HG03095 (cell line): ENCODE results near the gene DHPS.

Experiments
- ATAC-seq: cut with Tn5 transposase; IDR thresholded peaks from one replicate; pipeline ENCODE4 v1.9.1; 2021; ENCODE audit warnings: moderate library complexity; ENCODE audit not compliant: unreplicated experiment

Gene DHPS

DNA sequence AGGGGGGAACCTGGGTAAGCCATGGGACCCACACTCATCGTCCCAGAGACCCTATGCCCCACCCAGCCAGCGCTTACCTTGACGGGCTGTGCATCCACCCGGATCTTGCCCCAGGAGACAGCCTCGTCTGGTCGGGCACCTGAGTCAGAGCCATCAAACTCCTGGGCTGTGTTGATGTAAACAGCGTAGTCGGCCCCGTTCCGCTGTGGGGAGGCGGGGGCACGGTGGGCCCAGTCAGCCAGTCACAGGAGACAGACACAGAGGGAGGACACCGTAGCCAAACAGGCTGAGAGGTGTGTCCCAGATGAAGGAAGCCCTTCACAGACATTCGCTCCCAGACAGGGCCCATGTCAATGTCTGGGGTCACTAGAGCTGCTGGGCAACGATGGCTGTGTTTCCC, 5.7 kb downstream of the DHPS start:
- ATAC-seq, result no peak

- no peak for ATAC-seq
Measured at GRCh38 chr19:12675399-12675798, 6.3 kb downstream of the DHPS start.

- no peak for ATAC-seq
Measured at GRCh38 chr19:12672744-12673143, 8.9 kb downstream of the DHPS start.

DNA sequence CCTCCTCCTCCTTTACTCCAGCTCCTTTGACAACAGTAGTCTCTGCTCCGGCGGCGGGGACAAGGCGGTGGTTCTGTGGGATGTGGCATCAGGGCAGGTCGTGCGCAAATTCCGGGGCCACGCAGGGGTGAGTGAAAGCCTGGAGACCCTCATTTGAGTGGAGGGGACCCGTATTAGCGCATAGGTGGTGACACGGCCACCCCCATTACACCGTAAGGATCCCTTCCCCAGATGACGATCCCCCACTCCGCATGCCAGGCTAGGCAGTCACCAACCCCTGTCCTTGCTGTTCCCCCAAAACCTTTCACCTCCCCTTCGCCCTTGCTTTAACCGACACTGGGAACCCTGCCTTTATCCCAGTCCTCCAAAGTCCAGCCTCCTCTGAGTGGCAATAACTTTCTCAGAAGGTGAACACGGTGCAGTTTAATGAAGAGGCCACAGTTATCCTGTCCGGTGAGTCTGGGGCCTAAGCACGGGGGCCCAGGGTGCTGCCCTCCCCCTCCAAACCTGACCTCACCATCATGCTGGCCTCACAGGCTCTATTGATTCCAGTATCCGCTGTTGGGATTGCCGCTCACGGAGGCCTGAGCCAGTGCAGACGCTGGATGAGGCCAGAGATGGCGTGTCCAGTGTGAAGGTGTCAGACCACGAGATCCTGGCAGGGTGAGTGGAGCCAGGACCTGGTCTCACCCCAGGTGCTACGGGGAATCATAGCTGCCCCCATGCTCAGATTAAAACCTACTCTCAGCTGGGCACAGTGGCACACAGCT, 11.3 kb downstream of the DHPS start:
- no peak for ATAC-seq

DNA sequence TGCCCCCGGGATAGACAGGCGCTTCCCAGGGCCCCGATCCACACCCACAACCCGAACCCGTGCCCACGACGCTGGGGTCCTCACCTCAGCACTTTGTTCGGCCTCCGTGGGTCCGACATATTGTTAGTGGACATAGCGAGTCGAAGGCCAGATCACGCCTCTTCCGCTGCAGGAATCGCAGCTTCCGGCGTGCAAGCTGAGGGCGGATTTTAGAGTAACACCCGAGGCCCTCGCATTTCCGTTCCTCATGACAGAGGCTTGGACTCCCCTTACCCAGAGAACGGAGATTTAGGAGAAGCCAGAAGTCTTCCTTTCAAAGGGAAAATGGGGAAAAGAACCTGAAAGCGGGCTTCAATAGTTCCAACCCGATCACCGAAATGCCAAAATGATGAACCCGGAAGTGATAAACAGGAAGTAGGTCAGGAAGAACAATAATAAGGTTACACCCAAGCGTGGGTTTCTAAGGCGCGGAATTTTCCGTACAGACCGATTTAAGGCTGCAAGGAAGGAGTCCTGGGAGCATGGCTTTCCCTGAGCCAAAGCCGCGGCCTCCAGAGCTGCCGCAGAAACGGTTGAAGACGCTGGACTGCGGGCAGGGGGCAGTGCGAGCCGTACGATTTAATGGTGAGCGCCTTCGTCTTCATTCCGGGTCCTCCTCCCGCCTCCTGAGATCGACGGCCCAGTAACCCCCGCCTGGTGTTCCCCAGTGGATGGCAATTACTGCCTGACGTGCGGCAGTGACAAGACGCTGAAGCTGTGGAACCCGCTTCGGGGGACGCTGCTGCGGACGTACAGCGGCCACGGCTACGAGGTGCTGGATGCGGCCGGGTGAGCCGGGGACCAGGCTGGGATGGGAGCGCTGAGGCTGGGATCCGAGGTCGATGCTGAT, 12.2 kb downstream of the DHPS start:
- ATAC-seq, result no peak

DNA sequence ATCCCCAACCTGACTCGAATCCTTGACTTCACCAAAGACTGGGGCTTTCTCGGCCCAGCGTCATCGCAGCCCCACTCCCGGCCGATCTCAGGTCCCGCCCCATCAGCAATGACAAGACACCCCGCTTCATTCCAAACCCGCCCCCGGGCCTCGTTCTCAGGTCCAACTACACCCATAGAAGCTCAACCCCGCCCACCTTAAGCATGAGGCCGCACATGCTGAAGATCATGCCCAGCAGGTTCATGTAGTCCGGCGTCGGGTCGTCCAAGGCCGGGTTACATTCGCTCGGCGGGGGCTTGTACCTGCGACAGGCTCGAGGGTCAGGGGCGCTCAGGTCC, 12.8 kb downstream of the DHPS start:
- no peak for ATAC-seq

GRCh38 chr19:12668346-12668745, 13.3 kb downstream of the DHPS start:
- no peak for ATAC-seq

- ATAC-seq, result no peak
Measured at GRCh38 chr19:12667731-12668302, 13.9 kb downstream of the DHPS start.

DNA sequence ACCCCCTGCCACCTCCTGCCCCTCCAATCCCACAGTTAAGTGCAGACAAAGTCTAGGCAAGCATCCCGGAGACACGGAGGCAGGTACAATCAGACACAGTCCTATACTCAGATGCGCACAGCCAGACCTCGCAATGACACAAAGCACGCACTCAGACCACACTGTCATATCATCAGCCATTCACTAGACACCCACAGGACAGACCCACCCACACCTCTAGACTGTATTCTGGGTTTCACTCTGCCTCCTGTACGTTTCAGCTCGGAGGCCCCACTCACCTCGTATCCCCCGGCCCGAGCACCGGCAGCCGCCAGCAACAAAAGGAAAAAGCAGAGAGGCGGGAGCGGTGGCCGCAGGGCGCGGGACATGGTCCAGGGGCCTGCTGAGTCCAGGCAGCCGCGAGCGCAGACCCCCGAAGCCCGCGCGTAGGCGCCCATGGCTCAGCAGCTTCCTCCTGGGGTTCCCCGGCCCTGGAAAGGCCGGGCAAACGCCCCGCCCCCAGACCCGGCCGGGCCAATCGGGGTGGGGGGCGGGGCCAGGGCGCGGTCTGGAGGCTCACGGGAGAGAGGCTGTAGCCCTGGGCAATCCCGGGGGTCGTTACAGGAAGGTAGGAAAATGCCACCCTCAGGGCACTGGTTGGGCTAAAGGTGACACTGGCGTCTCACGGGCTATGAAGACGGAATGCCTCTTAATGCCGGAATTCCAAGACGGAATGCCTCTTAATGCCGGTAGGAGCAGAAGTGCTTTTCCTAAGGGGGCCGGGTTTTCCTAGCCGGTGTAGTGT, 15.2 kb downstream of the DHPS start, which contains the start of the genes MAN2B1 and WDR83:
Gene MAN2B1 (minus strand): TSS at position 478 of the 784 bp plus-strand sequence. CDS start 41 bp downstream, at position 437.
Gene WDR83 (plus strand): TSS at position 543 of the 784 bp plus-strand sequence. CDS start 2,984 bp downstream, outside the sequence.
- peak; percentile 42 for ATAC-seq

DNA sequence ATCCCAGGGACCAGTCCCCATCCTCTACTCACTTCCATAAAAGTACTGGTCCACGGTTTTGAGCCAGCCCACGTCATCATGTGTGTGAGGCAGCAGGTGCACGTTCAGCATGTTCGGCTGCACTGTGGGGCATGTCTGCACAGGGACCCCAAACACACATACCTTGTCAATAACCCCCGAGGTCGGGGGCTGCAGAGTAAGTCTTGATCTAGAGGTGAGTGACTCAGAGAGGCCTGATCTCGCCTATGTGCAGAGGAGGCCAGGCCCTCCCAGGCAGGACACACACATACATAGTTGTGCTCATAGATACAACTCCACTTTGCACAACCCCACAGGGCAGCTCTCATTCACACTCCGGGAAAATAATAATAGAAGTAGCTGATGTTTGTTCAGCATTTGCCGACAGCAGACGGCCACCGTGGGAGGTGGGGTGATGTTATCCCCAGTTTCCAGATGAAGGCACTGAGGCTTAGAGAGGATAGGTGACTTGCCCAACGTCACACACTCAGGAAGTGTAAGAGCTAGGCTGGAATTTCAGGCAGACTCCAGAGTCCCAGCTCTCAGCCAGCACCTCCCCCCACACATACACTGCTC, 15.9 kb downstream of the DHPS start:
- ATAC-seq, result no peak

- no peak for ATAC-seq
Measured at GRCh38 chr19:12665281-12665573, 16.5 kb downstream of the DHPS start.

DNA sequence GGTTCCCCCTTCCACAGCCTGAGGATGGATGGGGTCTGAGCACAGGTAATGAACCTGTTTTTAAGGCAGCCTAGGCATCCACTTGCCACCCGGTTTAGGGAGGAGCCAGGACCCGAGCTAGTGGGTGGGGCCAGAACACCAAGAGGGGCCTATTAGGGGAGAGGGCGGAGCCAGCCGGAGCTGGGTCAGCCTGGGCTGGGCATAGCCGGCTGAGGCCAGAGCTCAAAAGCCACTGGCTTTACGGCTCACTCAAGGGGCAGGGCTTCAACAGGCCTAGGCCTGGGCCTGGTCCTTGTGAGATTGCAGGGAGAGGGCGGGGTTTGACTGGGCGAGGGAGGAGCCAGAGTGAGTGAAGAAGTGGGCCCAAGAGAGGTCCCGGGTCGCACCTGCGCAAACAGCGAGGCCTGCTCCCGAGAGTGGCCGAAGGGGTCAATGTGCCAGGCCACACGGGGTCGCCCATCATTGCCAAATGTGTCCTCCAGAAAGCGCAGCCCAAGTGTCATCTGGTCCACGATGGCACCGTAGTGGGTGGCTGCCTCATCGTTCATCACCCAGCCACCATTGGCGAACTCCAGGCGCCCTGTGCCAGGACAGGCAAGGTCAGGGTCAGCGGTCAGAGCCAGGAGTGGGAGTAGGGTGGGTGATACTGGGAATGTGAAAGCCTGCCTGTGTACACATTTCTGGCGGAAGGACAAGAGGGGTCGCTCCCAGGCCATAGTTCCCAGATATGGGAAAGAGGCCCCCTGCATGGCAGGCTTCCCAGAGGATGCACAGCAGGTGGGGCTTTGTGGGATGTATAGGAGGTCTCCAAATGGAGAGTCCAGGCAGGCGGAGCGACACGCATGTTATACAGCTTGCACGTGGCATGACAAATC, 17.0 kb downstream of the DHPS start:
- no peak for ATAC-seq

GRCh38 chr19:12660980-12661379, 20.7 kb downstream of the DHPS start:
- ATAC-seq, result no peak

- no peak for ATAC-seq
Measured at GRCh38 chr19:12657966-12658365, 23.7 kb downstream of the DHPS start.

DNA sequence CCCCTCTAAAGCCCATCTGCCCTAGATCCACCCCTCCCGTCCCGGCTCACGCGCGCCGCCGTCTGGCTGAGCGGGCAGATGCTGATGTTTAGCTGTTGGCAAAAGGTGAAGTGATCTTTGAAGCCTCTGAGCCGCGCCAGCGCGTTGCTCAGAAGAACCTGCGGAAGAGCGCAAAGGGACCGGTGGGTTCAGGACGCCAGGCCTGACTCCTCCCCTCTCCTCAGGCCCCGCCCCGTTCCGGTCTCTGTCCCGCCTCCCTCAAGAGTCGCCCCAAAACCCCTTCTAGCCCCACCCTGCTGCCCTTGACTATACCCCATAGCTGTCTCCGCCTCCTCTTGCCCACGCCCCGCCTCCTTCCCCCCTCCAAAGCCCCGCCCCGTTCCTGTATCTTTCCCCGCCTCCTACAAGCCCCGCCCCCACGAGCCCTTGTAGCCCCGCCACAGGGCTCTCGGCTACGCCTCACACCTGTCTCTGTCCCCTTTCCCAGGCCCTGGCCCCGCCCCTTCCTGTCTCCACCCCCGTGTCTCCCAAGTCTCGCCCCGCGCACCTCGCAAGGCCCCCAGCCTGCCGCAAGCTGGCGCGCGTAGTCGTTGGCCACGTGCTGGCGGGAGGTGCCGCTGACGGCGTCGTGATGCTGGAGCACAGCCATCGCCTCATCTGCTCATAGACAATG, 24.6 kb downstream of the DHPS start:
- no peak for ATAC-seq

DNA sequence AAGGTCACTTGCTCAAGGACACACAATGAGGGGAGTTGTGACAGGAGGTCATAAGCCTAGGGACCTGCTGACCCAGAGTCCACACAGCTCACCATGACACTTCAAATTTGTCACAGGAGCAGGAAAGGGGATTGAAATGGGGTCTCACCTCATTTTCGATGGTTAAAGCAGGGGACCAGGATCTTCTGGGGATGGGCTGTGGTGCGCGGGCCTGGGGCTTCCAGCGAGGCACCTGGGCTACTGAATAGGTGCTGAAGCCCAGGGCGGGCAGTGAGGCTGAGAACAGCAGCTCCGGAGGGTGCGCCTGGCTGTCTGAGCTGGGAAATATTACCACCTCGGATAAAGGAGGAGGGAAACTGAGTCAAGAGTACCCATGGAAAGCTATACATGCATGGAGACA, 26.1 kb downstream of the DHPS start:
- ATAC-seq, result no peak

DNA sequence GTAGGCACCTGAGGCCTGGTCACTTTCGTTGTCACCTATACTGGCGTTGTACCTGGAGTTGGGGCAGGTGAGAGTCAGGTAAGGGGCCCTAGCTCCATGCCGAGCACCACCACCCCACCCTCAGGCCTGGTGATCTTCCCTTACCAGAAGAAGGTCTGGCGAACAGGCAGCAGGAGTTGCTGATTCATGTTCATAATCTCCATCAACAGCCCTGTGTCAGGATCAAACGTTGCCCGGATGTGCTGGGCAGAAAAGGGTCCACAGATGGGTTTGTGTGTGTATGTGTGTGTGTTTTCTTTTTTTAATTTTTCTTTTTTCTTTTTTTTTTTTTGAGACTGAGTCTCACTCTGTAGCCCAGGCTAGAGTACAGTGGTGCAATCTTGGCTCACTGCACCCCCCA, 29.5 kb downstream of the DHPS start:
- ATAC-seq, result no peak

- ATAC-seq, result no peak
Measured at GRCh38 chr19:12649941-12650340, 31.7 kb downstream of the DHPS start.

DNA sequence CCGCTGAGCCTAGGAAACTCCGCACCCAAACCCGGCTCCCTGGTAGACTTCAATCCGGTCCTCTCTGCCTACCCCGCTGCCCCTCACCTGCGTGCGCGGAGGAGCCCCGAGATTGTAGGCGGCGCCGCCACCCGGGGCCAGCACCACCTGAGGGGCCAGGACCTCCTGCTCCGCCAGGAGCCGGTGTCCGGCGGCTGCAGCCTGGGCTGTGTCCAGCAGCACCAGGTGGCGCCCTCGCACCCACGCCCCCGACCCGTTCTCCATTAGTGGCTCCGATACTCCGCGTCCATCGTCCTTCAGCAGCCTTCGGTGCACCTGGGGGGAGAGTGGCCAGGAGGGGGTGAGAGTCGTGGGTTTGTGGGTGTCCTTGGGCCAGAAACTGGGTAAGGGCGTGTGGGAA, 33.6 kb downstream of the DHPS start:
- no peak for ATAC-seq
